ENCODE data around the gene ST6GALNAC1. TPM values are rescaled to one million over a fixed set of nuclear protein-coding genes. Genes with fewer than 3 reads are reported as not detected.
"Not testable (repeated sequence)": the region's sequence is repeated elsewhere in the genome, so short reads cannot be mapped to it uniquely, and the experiment has no call there.

Gene ST6GALNAC1
- total RNA-seq, 1 donor from 2014 or later = 0.33 TPM

GRCh38 chr17:76612977-76613851 lies 30.3 kb downstream of the ST6GALNAC1 start:
- no peak for DNase-seq (ENCODE audit: low read depth, low spot score)

- DNase-seq (ENCODE audit: low read depth, low spot score) = no peak
Observed at GRCh38 chr17:76612465-76612864, 31.1 kb downstream of the ST6GALNAC1 start.

GRCh38 chr17:76611758-76612157 lies 31.8 kb downstream of the ST6GALNAC1 start:
- DNase-seq (ENCODE audit: low read depth, low spot score) = no peak

GRCh38 chr17:76611080-76611749 lies 32.3 kb downstream of the ST6GALNAC1 start:
- not testable (repeated sequence) for DNase-seq (ENCODE audit: low read depth, low spot score)

- not testable (repeated sequence) for DNase-seq (ENCODE audit: low read depth, low spot score)
Observed at GRCh38 chr17:76606685-76607084, 36.9 kb downstream of the ST6GALNAC1 start.

- DNase-seq (ENCODE audit: low read depth, low spot score) = no peak
Observed at GRCh38 chr17:76601065-76601464, 42.5 kb downstream of the ST6GALNAC1 start.

GRCh38 chr17:76599694-76600460 lies 43.7 kb downstream of the ST6GALNAC1 start:
- DNase-seq (ENCODE audit: low read depth, low spot score) = no peak

GRCh38 chr17:76598004-76598439 lies 45.5 kb downstream of the ST6GALNAC1 start:
- DNase-seq (ENCODE audit: low read depth, low spot score) = no peak

- DNase-seq (ENCODE audit: low read depth, low spot score) = no peak
Observed at GRCh38 chr17:76597156-76598003, 46.2 kb downstream of the ST6GALNAC1 start.

GRCh38 chr17:76594690-76595089 lies 48.9 kb downstream of the ST6GALNAC1 start:
- DNase-seq (ENCODE audit: low read depth, low spot score) = no peak

GRCh38 chr17:76593959-76594358 lies 49.6 kb downstream of the ST6GALNAC1 start:
- DNase-seq (ENCODE audit: low read depth, low spot score) = no peak

- DNase-seq (ENCODE audit: low read depth, low spot score) = no peak
Observed at GRCh38 chr17:76593384-76593826, 50.2 kb downstream of the ST6GALNAC1 start.

- DNase-seq (ENCODE audit: low read depth, low spot score) = no peak
Observed at GRCh38 chr17:76588182-76588581, 55.4 kb downstream of the ST6GALNAC1 start.

GRCh38 chr17:76586741-76587487 lies 56.6 kb downstream of the ST6GALNAC1 start:
- no peak for DNase-seq (ENCODE audit: low read depth, low spot score)

GRCh38 chr17:76585649-76586593 lies 57.6 kb downstream of the ST6GALNAC1 start, which contains the start of gene ST6GALNAC2:
Gene ST6GALNAC2 (minus strand): TSS chr17:76585860. CDS start chr17:76585808, 52 bp downstream.
- no peak for DNase-seq (ENCODE audit: low read depth, low spot score)

GRCh38 chr17:76585033-76585648 lies 58.4 kb downstream of the ST6GALNAC1 start:
- DNase-seq (ENCODE audit: low read depth, low spot score) = no peak

- DNase-seq (ENCODE audit: low read depth, low spot score) = no peak
Observed at GRCh38 chr17:76584427-76585032, 59.0 kb downstream of the ST6GALNAC1 start.

- DNase-seq (ENCODE audit: low read depth, low spot score) = no peak
Observed at GRCh38 chr17:76582660-76583059, 60.9 kb downstream of the ST6GALNAC1 start.
